GM18861 (cell line): ENCODE results near the gene GLB1L3.

Source experiments
- ATAC-seq: cut with Tn5 transposase; IDR thresholded peaks from one replicate; pipeline ENCODE4 v1.9.1; 2021; ENCODE audit not compliant: unreplicated experiment

Gene GLB1L3

GRCh38 chr11:134275534-134276395, at the start of gene GLB1L3:
GLB1L3 (plus strand) TSS chr11:134276379; CDS start chr11:134276741, 362 bp downstream.
- peak; percentile 66 for ATAC-seq

DNA sequence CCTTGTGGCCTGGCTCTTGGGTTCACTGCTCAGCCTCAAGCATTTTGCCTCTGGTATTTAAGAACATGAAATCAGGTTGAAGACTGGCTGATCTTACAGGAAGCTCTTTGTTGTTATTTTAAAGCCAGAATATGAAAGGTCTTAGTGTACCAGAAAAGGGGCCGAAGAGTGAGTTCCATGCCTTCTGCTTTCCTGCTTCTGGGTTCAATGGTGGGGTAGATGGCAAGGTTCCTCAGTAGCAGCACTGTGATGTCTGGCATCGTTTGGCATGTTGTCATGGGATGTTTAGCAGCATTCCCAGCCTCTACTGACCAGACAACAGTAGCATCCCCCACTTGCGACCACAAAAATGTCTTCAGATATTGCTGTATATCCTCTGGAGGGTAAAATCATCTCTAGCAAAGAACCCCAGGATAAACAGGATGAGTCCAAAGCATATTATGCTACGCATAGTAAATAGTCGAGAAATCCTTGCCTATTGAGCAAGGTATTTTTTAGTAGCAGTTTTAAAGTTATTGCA, 49.3 kb upstream of the GLB1L3 start:
- ATAC-seq = no peak

- ATAC-seq = peak; percentile 45
Observed at GRCh38 chr11:134228625-134229024, 47.6 kb upstream of the GLB1L3 start.

- no peak for ATAC-seq
Observed at GRCh38 chr11:134229126-134229790, 46.9 kb upstream of the GLB1L3 start.

DNA sequence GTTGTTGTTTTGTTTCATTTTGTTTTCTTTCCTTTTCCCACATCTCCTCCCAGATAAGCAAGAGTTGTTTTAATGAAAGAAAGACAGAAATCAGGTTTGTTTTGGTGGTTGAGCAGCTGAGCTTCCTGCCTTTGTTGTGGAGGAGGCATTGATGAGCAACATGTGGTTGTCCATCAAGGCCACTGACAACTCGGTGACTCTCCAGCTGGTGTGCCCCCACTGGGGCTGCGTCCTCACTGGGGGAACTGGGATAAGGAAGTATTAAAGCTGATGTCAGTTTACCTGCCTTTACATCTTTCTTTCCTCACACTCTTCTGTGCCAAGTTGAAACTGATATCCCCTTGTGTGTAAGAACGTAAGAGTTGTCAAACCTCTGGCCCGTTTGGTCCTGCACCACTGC, 45.8 kb upstream of the GLB1L3 start:
- no peak for ATAC-seq

DNA sequence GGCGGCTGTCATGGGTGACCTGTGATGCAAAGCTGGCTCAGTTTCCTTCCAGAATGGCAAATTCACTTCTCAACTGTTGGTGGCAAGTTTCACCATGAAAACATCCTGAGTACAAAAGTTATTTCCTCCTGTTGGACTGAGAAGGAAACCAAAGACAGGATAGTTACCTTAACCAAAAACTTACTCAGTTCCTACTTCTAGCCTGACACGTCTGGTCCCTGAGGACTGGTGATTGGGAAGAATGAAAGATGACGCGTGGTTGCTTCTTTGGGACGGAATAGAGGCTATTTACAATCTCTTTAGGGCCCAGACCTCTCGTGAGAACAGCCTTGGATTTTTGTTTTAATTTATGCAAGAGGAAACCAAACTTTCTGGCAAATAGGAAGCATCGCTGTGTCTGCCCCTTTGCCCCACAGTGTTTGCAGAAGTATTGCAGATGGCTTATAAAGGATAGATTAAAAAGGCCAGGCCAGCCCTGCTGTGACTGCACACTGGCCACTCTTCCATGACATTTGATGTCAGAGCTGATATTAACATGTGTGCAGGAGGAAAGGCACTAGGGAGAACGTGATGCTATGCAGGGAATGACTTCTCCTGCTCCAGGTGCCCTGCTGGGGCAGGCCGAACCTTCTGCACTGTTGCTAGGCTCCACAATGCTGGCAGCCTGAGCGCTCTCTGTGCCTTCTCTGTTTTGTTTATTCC, 44.1 kb upstream of the GLB1L3 start:
- no peak for ATAC-seq

- no peak for ATAC-seq
Observed at GRCh38 chr11:134233729-134234179, 42.4 kb upstream of the GLB1L3 start.

DNA sequence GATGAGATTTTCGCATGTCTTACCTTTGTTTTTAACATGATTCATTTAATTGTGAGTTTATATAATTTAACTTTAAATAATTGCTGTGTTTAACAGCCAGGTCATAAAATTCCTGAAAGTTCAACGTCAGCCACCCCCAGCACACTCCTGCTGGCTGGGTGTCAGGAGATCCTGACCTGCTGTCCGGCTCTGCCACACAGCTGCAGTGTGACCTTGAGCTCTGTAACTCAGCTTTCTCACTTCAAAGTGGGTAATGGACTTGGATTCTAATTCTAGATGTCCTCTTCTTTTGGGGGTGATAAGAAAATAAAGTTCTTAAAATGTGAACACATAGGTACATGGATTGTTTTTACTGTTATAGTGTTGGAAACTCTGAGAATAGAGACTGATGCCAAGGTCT, 40.8 kb upstream of the GLB1L3 start:
- ATAC-seq = no peak

GRCh38 chr11:134236834-134237556, 39.2 kb upstream of the GLB1L3 start:
- ATAC-seq = no peak

DNA sequence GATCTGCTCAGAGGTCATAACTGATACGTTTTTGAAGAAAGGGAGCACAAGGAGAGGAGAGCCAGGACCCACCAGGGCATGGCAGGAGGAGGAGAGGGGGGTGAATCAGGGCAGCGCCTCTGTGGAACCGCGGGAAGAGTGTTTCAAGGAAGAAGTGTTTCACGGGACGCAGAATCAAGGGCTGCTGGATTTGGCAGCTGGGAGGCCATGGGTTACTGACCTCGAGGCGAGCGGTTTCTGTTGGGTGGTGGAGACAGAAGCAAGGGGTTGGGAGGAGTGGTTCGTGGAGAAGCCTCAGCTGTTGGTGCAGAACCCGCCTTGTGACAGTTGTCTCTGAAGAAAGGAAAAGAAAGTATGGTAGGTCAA, 38.6 kb upstream of the GLB1L3 start:
- no peak for ATAC-seq

GRCh38 chr11:134238956-134239355, 37.2 kb upstream of the GLB1L3 start:
- no peak for ATAC-seq

DNA sequence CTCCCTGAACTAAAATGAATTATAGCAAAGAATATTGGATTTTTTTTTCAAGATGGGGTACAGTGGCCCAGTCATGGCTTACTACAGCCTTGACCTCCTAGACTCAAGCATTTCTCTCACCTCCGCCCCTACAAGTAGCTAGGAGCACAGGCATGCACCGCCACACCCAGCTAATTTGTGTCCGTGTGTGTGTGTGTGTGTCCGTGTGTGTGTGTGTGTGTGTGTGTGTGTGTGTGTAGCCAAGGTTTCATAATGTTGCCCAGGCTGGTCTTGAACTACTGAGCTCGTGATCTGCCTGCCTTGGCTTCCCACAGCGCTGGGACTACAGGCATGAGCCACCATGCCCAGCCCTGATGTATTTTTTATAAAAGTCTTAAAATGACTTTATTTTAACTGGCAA, 35.6 kb upstream of the GLB1L3 start:
- no peak for ATAC-seq

DNA sequence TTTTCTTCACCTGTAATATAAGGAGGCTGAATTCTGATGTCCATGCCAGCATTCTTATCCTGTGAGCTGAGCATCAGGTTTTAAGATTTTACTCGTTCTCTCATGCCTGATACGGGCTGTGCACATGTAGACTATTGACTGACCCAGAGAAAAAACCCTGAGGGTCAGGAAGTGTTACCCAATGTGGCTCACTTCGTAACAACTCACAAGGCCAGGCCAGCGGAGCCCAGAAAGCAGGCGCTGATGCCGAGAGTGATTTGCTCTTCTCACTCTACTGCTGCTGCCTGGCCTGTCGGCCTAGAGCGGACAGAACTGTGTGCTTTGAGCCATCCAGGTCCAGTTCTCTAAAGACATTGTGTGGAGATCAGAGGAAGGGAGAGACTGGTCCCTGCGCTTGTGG, 33.8 kb upstream of the GLB1L3 start:
- ATAC-seq = no peak

GRCh38 chr11:134243913-134244312, 32.3 kb upstream of the GLB1L3 start:
- no peak for ATAC-seq

GRCh38 chr11:134244593-134244992, 31.6 kb upstream of the GLB1L3 start:
- ATAC-seq = peak; percentile 78

DNA sequence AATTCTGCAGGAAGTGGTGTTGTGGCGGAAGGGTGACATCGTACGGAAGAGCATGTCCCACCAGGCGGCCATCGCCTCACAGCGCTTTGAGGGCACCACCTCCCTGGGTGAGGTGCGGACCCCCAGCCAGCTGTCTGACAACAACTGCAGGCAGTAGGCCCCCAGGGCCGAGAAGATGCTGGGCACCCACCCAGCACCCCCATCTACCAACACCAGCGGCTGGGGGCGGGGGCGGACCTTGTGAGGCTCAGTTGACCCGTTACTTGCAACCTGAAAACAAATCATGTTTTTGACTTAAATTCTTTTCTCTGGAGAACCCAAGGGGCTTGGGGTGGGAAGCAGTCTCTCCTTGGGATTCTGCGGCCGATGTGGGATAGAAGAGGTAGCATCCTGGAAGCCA, 30.7 kb upstream of the GLB1L3 start:
- no peak for ATAC-seq

- no peak for ATAC-seq
Observed at GRCh38 chr11:134246100-134246499, 30.1 kb upstream of the GLB1L3 start.

DNA sequence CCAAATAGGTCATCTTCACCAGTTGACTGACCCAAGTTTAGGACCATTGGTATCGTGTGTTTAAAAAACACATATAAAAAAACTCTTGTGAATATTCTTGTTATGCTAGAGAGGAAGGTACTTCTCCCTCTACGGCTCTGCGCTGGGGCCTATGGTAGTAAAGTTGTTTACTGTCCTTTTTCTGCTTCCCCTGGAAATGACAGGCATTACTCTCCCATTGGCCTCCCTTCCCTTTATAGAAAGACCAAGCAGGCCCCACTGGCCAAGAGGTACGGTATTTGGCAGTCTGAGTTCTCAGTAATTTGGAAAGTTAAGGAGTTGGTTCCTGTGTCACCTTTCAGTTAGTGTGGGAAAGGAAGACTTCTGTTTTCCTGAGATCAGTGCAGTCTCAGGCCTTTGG, 29.5 kb upstream of the GLB1L3 start:
- ATAC-seq = no peak

DNA sequence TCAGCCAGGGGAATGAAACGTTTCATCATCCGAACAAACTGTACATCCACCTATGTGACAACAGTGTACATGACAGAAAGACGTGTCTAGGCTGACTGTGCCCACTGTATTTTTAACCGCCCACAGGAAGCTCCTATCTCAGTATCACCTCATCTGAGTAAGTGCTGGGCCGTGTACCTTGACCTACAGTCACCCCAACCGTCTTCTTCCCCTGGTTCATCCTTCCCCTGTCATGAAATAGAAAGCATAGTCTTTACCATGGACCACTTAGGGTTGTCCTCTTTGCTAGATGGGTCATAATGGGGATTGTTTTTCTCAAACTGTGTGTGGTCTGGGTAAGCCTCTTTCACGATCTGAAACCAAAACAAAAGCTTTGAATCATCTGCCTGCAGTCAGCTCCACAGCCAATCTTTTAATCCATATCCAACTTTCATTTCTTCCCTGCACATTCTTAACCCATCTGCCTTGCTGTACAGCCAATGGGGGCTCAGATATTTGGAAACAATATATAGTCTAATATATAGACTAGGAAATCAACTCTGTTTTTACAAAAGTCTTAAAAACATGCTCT, 27.2 kb upstream of the GLB1L3 start:
- no peak for ATAC-seq

- ATAC-seq = no peak
Observed at GRCh38 chr11:134250246-134250645, 25.9 kb upstream of the GLB1L3 start.

GRCh38 chr11:134250675-134251074, 25.5 kb upstream of the GLB1L3 start:
- no peak for ATAC-seq
